Airway epithelial cell (primary cell): ENCODE data around the gene OR5K4. TPM values are rescaled to one million over a fixed set of nuclear protein-coding genes. Genes with fewer than 3 reads are reported as not detected.

Source experiments
- total RNA-seq: library from RNA; depleted of rRNA; stranded (reverse); fragments of >200 nt; gene quantifications from 2 replicates; pipeline ENCODE4 v1.2.3, GENCODE V29; 2015

Gene OR5K4, protein sequence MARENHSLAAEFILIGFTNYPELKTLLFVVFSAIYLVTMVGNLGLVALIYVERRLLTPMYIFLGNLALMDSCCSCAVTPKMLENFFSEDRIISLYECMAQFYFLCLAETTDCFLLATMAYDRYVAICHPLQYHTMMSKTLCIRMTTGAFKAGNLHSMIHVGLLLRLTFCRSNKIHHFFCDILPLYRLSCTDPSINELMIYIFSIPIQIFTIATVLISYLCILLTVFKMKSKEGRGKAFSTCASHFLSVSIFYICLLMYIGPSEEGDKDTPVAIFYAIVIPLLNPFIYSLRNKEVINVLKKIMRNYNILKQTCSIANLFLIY
- not detected in 2 replicates for total RNA-seq

DNA sequence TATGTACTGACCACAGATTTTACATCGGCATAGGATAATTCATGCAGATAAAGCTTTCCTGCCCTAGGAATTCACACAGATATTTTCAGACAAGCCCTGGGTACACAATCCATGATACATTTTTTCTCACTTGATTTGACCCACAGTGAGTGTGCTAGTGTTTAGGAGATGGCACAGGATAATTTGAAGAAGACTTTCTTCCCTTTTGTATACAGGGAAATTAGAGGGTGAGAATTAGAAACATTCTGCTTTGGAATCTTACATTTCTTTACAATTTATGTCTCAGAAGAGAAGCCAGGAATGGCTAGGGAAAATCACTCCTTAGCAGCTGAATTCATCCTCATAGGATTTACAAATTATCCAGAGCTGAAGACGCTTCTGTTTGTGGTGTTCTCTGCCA, at the start of gene OR5K4:
Gene OR5K4, plus strand, starts transcription at position 301 of the 400 bp plus-strand sequence. Its CDS starts 0 bp downstream, at position 301.

DNA sequence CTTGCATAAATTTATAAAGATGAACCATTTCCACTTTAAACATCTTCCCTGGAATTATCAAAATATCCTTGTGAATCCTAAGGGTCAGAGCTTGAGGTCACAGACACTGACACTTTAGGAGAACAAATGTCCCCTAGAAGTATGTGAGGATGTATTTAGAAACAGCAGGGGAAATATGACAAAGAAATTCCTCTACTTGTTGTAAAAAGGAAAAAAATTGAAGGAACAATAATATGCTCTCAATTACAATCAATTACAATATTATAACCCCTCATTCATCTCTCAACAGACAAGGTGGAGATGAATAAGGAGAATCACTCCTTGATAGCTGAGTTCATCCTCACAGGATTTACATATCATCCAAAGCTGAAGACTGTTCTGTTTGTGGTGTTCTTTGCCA, 36.7 kb downstream of the OR5K4 start, which contains the start of gene OR5K3:
Gene OR5K3, plus strand, starts transcription at position 301 of the 400 bp plus-strand sequence. Its CDS starts 0 bp downstream, at position 301.

Other genes starting within 250 kb of the OR5K4 start
- gene OR5H1, start 223.1 kb upstream of the OR5K4 start, total RNA-seq: not detected in 2 replicates
- gene OR5H14, start 206.4 kb upstream of the OR5K4 start, total RNA-seq: not detected in 2 replicates
- not detected in 2 replicates for gene OR5H15, start 187.2 kb upstream of the OR5K4 start, total RNA-seq
- gene OR5H6, start 89.6 kb upstream of the OR5K4 start, total RNA-seq: not detected in 2 replicates
- not detected in 2 replicates for gene OR5H2, start 71.3 kb upstream of the OR5K4 start, total RNA-seq
- not detected in 2 replicates for gene OR5K3, start 36.8 kb downstream of the OR5K4 start, total RNA-seq
- gene OR5K1, start 109.3 kb downstream of the OR5K4 start, total RNA-seq: not detected in 2 replicates
- not detected in 2 replicates for gene OR5K2, start 143.8 kb downstream of the OR5K4 start, total RNA-seq
- 75.1 and 114 TPM in 2 replicates for gene CLDND1, start 169.0 kb downstream of the OR5K4 start, total RNA-seq
- not detected in 2 replicates for gene GPR15, start 178.1 kb downstream of the OR5K4 start, total RNA-seq
- gene CPOX, start 239.8 kb downstream of the OR5K4 start, total RNA-seq: 44.5 and 50.1 TPM in 2 replicates